Neural progenitor cell (in vitro differentiated cells): Measurements from ENCODE around the gene NEDD1.

Source experiments
- CTCF ChIP-seq: fragments of 200-600 bp; sonication (generic); IDR thresholded peaks from 2 replicates; pipeline ENCODE4 v1.5.1; 2017; ENCODE audit warnings: antibody characterized with exemption, mild to moderate bottlenecking
- EZH2 ChIP-seq: fragments of 200-600 bp; sonication (generic); IDR thresholded peaks from 2 replicates; pipeline ENCODE4 v1.6.1; 2017; ENCODE audit warnings: antibody characterized with exemption, mild to moderate bottlenecking, moderate library complexity
- EZH2phosphoT487 ChIP-seq: fragments of 200-600 bp; sonication (generic); IDR thresholded peaks from 2 replicates; pipeline ENCODE4 v1.6.1; 2017; ENCODE audit warnings: antibody characterized with exemption

- TF ChIP-seq CTCF: no peak
- no peak for TF ChIP-seq EZH2phosphoT487
- no peak for TF ChIP-seq EZH2
Measured at GRCh38 chr12:96907671-96908422, 790 bp downstream of the NEDD1 start.
